ENCODE data around the gene CORT.
A peak's percentile ranks its signal among the peaks of the same experiment; 100 is the strongest.
"Not testable (repeated sequence)": the region's sequence is repeated elsewhere in the genome, so short reads cannot be mapped to it uniquely, and the experiment has no call there.

The CORT gene, protein sequence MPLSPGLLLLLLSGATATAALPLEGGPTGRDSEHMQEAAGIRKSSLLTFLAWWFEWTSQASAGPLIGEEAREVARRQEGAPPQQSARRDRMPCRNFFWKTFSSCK

DNA sequence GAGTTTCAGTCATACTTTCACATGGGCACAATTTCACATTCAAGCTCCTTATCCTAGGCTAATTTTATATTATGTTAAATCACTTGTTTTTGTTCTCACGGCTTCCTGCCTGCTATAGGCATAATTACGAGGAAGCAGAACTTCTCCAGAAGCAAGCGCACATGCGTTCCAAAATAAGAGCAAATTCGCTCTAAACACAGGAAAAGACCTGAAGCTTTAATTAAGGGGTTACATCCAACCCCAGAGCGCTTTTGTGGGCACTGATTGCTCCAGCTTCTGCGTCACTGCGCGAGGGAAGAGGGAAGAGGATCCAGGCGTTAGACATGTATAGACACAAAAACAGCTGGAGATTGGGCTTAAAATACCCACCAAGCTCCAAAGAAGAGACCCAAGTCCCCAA lies at the start of gene CORT:
Gene CORT, plus strand, starts transcription at position 281 of the 400 bp plus-strand sequence. CDS start 193 bp downstream, outside the sequence.
- no peak for DNase-seq (ENCODE audit: extremely low read depth in 1 of 2, low read depth in 1 of 2)

DNA sequence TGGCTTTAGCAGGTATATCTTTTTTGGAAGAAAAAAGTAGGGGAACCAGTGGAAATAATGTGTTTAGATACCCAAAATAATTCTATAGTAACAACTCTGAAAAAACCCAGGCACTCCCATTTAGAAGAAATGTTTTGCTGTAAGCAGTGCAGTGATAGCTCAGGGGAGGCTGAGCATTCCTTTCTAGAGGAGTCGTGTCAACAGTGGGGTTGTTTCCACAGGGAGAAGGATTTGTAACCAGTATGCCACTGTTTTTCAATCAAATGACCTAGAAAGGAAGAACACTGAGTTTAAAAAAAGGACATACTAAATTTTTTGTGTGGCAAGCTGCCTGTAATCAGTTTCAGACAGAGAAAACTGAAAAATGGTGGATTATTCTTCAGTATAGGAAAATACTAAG lies 48.5 kb upstream of the CORT start:
- no peak for DNase-seq (ENCODE audit: extremely low read depth in 1 of 2, low read depth in 1 of 2)

DNA sequence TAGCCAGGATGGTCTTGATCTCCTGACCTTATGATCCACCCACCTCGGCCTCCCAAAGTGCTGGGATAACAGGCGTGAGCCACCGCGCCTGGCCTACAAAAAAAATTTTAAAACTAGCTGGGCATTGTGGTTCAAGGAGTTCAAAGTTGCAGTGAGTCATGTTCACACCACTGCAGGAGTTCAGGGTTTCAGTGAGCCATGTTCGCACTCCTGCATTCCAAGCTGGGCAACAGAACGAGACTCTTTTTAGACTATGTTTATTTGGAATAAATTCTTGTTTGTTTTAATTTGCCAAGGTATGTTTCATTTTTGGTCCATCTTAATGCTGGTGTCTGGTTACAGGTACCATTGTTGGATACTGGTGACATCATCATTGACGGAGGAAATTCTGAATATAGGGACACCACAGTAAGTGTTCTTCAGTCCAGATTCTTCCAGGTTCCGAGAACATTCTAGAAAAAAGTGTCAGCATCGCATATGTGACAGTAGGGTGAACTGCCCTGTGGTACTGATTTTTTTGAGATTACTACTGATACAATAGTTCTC lies 47.0 kb upstream of the CORT start:
- no peak for DNase-seq (ENCODE audit: extremely low read depth in 1 of 2, low read depth in 1 of 2)

DNA sequence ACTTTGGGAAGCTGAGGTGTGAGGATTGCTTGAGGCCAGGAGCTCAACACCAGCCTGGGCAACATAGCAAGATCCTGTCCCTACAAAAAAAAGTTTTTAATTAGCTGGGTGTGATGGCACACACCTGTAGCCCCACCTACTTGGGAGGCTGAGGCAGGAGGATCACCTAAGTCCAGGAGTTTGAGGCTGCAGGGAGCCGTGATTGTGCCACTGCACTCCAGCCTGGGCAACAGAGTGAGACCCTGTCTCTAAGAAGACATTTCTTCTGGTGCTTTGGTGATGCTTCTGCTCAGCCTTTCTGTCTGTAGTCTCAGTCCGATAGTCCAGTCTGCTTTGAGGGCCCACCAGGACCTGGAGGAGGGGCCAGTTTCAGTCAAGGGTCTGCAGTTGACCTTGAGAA lies 42.6 kb upstream of the CORT start:
- DNase-seq (ENCODE audit: extremely low read depth in 1 of 2, low read depth in 1 of 2) = no peak

DNA sequence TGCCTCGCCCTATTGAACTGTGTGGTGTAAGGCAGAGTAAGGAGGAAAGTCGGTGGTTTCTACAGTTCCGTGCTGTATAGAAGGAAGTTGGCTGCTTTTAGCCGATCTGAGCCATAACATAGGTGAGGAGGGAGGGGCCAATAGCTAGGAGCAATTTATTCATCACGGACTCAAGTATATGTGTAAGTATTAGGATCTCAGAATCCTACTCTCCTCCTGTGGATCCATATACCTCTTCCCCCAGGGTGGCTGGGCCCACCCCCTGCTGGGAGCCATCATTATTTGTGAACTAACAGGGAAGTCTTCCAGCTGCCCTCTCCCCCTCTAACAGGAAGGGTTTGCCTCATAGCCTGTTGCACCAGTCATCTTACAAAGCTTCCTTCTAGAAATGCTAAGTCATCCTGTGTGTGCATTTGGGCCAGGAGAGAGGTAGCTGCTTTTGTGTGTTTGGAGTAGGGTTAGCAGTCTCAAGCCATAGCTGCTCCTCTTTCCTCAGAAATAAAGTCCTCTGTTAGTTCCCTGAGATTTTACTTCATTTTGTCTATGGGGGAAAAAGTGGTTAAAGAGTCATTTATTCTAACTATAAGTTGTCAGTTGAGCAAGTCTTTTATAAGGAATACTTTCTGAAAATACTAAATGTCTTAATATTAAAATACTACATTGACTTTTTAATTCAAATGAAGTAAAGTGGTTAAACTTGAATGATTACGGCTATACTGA lies 34.5 kb upstream of the CORT start:
- no peak for DNase-seq (ENCODE audit: extremely low read depth in 1 of 2, low read depth in 1 of 2)

DNA sequence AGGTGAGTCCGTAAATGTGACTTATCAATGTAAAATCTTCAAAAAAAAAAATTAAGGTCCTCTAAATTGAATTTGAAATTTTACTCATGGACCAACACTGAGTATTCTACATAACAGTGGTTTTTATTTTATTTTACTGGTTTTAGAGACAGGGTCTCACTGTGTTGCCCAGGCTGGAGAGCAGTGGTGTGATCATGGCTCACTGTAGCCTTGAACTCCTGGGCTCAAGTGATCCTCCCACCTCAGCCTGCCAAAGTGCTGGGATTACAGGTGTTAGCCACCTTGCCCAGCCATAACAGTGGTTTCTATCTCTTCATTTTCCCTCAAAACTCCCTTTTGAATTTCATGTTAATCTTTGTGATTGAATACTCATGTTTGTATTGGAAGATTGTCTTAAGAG lies 33.9 kb upstream of the CORT start:
- not testable (repeated sequence) for DNase-seq (ENCODE audit: extremely low read depth in 1 of 2, low read depth in 1 of 2)

DNA sequence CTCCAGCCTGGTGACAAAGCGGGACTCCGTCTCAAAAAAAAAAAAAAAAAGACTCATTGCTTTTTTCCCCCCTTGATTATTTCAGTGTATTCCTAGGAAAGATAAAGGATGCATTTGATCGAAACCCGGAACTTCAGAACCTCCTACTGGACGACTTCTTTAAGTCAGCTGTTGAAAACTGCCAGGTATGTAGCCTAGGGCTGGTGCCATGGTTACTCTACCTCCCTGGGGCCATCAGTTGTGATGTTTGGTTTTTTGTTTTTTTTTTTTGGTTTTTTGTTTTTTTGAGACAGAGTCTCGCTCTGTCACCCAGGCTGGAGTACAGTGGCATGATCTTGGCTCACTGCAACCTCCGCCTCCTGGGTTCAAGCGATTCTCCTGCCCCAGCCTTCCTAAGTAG lies 31.1 kb upstream of the CORT start:
- not testable (repeated sequence) for DNase-seq (ENCODE audit: extremely low read depth in 1 of 2, low read depth in 1 of 2)

DNA sequence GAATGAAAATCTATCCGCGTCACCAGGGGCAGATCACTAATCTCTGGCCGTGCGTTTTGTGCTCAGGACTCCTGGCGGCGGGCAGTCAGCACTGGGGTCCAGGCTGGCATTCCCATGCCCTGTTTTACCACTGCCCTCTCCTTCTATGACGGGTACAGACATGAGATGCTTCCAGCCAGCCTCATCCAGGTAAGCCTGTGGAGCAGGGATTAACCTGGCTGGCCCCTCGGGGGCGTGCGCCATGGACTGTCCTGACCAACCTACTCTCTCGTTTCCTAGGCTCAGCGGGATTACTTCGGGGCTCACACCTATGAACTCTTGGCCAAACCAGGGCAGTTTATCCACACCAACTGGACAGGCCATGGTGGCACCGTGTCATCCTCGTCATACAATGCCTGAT lies 30.5 kb upstream of the CORT start:
- no peak for DNase-seq (ENCODE audit: extremely low read depth in 1 of 2, low read depth in 1 of 2)

DNA sequence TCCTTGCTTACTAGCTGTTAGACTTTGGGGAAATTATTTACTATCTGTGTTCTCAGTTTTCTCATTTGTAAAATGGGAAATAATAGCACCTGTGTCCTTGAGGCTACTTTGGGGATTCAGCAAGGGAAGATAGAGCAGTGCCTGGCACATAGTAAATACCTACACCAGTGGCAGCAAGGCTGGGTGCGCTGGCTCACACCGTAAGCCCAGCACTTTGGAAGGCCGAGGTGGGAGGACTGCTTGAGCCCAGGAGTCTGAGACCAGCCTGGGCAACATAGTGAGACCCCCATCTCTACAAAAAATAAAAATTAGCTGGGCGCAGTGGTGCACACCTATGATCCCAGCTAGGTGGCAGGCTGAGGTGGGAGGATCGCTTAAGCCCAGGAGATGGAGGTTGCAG lies 28.2 kb upstream of the CORT start:
- no peak for DNase-seq (ENCODE audit: extremely low read depth in 1 of 2, low read depth in 1 of 2)

DNA sequence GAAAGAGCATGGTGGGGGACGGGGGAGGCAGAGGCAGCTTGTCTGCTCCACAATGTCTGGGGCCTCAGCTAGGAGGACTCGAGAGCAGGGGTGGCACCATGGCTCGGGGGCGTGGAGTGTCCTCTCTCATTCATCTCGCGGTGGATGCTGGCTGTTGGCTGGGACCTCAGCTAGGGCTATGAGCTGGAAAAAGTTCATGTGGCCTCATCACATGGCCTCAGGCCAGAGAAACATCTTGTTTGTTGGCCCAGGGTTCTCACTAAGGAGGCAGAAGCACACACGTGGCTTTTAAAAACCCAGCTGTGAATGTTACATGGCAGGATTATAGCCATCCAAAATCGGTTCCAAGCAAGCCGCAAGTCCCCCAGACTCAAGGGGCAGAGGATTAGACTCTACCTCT lies 25.8 kb upstream of the CORT start:
- no peak for DNase-seq (ENCODE audit: extremely low read depth in 1 of 2, low read depth in 1 of 2)

DNA sequence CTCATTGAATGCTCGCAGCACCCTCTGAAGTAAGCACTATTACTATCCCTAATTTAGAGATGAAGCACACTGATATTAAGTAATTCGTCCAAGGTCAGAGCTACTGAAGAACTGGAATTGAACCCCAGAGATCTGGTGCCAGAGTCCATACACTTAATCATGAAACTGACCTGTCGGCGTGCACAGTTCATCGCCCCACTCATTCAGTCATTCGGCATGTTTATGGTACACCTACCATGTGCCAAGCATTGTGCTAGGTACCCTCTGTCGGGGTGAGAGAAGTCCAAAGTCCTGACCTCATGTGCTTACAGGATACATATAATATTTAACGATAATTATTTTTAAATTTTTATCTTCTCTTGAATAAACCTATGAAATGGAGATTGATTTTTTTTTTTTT lies 25.2 kb upstream of the CORT start:
- DNase-seq (ENCODE audit: extremely low read depth in 1 of 2, low read depth in 1 of 2) = no peak

DNA sequence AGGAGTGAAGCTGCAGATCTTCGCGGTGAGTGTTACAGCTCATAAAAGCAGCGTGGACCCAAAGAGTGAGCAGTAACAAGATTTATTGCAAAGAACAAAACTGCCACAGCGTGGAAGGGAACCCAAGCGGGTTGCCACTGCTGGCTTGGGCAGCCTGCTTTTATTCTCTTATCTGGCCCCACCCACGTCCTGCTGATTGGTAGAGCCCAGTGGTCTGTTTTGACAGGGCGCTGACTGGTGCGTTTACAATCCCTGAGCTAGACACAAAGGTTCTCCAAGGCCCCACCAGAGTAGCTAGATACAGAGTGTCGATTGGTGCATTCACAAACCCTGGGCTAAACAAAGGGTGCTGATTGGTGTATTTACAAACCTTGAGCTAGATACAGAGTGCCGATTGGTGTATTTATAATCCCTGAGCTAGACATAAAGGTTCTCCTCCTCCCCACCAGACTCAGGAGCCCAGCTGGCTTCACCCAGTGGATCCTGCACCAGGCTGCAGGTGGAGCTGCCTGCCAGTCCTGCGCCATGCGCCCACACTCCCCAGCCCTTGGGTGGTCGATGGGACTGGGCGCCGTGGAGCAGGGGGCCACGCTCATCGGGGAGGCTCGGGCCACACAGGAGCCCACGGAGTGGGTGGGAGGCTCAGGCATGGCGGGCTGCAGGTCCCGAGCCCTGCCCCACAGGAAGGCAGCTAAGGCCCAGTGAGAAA lies 23.9 kb upstream of the CORT start:
- not testable (repeated sequence) for DNase-seq (ENCODE audit: extremely low read depth in 1 of 2, low read depth in 1 of 2)

DNA sequence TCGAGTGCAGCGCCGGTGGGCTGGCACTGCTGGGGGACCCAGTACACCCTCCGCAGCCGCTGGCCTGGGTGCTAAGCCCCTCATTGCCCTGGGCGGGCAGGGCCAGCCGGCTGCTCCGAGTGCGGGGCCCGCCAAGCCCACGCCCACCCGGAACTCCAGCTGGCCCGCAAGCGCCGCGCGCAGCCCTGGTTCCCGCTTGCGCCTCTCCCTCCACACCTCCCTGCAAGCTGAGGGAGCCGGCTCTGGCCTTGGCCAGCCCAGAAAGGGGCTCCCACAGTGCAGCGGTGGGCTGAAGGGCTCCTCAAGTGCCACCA lies 23.3 kb upstream of the CORT start:
- not testable (repeated sequence) for DNase-seq (ENCODE audit: extremely low read depth in 1 of 2, low read depth in 1 of 2)

DNA sequence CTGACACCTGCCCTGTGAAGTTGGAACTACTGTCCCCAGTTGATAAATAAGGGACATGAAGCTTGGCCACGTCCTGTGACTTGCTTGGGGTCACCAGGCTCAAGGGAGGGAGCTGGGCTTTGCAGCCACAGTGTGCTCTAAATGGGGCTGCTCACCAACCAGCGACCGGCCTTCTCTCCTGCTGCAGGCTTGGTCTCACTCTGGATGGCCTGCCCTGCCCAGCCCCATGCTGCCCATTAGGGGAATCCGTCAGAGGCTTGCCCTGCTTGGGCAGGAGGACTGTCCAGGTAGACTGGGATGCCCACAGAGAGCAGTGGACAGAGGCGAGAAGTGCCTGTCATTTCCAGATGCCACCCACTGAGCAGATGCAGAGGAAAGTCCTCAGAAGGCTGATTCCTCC lies 20.8 kb upstream of the CORT start:
- DNase-seq (ENCODE audit: extremely low read depth in 1 of 2, low read depth in 1 of 2) = no peak

DNA sequence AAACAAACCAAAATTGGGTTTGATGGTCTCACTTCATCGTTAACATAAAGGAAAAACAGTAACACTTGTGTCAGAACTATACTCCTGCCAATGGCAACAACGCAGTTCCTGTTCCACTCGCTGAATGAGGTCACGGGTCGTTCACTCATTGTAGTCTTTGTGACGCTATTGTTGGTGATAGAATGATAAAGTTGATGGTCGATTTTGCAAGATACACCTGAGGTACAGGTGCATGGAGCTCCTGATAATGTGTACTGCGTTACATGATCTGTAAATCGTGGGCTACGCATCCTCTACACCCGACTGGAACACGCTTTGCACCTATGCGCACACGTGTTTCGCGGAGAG lies 20.0 kb upstream of the CORT start:
- DNase-seq (ENCODE audit: extremely low read depth in 1 of 2, low read depth in 1 of 2) = no peak

DNA sequence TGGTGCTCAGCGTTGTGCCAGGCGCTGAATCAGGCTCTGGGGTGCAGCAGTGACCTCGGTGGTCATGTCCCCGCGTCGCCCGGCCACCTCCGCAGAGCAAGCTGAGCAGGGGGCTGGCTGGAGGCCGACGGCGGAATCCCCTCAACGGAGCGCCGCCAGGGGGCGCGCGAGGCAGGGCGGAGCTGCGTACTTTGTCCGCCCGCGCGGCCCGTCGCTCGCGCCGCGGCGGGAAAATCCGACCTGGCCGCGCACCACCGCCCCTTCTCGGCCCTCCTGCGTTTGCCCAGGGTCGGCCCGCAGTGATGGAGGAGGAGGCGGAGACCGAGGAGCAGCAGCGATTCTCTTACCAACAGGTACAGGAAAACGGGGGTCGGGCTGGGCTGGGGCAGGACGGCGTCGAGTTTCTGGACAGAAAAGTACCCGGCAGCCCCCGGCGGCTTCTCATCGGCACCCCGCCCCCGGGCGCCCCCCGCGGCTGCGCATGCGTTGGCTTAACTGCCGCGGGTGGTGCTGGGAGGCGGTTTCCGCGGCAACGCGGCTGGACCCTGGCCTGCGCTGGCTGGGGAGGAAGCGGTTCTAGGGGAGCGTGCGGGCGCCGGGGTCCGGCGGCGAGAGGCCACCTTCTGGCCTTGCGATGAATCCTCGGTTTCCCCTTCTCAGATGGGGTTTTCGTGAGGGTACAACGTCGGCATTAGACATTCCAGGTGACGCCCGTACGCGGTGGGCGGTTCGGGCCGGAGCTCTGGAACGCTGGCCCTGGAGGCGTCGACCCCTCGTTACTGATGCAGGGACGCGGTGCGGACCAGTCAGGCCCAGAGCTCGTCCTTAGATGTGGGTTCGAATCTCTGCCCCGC lies 19.4 kb upstream of the CORT start, which contains the start of gene CENPS:
Gene CENPS, plus strand, starts transcription at position 218 of the 854 bp plus-strand sequence. Its CDS starts 85 bp downstream, at position 303.
- DNase-seq (ENCODE audit: extremely low read depth in 1 of 2, low read depth in 1 of 2) = peak; percentile 64 to 92

DNA sequence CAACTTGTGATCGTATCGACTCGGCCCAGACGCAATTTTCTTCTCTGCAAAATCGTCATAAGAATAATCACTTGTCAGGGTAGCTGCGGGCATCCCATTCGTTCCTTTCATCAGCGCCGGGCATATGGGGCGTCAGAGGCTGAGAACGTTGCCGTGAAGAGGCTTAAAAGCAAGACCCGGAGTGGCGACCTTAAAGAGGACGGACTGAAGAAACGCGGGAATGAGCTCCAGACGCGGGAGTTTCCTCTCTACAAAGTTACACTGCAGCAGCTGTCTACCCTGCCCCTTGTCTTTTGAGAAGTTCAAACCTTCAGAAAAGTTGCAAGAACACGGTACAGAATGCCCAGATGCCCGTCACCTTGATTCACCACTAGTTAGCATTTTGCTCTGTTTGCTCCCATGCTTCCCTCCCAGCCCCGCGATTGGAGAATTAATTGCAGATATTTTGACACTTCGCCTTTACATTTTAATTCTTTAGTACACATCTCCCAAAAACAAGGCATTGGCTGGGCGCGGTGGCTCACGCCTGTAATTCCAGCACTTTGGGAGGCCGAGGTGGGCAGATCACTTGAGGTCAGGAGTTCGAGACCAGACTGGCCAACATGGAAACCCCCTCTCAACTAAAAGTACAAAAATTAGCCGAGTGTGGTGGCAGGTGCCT lies 18.6 kb upstream of the CORT start:
- DNase-seq (ENCODE audit: extremely low read depth in 1 of 2, low read depth in 1 of 2) = no peak

DNA sequence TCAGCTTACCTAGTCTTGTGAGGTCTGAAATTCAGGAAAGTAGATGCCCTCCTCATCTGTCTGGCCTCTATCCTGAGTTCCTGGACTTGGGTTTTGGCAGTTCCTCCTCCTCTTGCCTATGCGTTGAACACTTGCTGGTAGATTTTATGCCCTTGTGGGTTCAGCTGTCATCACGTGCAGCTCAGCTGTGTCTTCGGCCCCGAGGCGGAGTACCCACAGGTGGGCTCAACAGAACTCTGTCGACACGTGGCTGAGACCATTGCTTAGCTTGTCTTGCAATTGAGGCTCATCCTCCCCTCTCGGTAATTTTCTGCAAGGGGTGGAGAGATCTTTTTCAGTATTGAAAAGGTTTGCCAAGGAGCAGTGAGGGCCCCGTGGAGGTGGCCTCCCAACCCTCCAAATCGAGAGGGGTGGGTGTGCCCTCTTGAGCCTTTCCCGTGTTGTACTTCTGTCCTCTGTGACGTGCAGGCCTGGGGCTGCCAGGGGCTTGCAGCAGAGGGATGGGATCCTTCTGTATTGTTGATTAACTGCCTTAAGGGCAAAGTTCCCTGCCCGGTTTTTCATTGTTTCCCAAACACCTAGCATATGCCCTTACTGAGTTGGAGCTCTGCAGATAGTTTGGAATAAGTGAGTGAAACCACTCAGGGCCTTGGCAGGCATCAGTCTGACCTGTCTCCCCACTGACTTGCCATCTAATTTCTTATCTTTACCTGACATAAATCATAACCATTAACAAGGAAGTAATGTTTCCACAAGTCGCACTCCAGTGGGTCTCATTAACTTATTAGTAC lies 16.7 kb upstream of the CORT start:
- DNase-seq (ENCODE audit: extremely low read depth in 1 of 2, low read depth in 1 of 2) = no peak

DNA sequence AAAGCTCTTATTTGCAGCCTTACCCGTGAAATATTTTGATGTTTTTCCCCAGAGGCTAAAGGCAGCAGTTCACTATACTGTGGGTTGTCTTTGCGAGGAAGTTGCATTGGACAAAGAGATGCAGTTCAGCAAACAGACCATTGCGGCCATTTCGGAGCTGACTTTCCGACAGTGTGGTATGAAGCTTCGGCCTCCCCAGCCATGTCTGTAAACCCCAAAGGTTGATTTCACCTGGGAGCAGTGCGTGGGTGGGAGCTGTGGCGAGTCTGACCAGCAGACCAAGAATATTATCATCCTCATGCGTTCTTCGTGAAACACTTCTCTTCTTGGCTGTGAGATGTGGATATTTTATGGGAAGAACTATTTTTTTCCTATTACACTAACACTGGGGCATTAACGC lies 16.0 kb upstream of the CORT start:
- DNase-seq (ENCODE audit: extremely low read depth in 1 of 2, low read depth in 1 of 2) = no peak

DNA sequence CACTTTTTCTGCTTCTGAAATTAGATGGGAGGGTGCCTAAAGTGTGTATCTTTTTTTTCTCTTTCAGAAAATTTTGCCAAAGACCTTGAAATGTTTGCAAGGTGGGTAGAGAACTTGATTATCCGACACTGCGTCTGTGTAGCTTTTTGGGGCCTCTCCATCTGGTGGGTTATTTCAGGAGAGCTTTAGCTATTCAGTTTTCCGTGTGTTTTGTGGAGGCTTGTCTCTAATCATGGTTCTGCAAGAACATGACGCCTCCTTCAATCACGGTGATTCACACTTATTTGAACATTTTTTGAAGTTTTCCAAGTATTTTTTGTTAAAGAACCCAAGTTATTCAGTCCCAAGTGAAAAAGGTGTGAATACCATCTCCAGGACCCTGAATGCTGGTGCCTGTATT lies 15.2 kb upstream of the CORT start:
- no peak for DNase-seq (ENCODE audit: extremely low read depth in 1 of 2, low read depth in 1 of 2)

All from activated CD8-positive, alpha-beta memory T cell treated with anti-CD3 and anti-CD28 coated beads for 1 hour (primary cell).